Smooth muscle cell of the brain vasculature (primary cell): Measurements from ENCODE around the gene TPP2.

ENCODE experiments used
- DNase-seq: peaks from one replicate; pipeline ENCODE4 v3.0.0-alpha.2; 2012; ENCODE audit warnings: low read depth, low spot score

The TPP2 gene

GRCh38 chr13:102724923-102725322 lies 128.1 kb downstream of the TPP2 start:
- no peak for DNase-seq

GRCh38 chr13:102726430-102726829 lies 129.6 kb downstream of the TPP2 start:
- DNase-seq: no peak
